NOMO-1 (cell line): ENCODE data around the gene PDILT.
"Not testable (repeated sequence)": the region's sequence is repeated elsewhere in the genome, so short reads cannot be mapped to it uniquely, and the experiment has no call there.

Experiments
- DNase-seq, 2 experiments: peaks; one replicate each; lab custom pipeline; 2025; ENCODE audit not compliant: unreplicated experiment in 2 of 2; lab: John Stamatoyannopoulos, UW

Gene PDILT

GRCh38 chr16:20404637-20405036, at the start of gene PDILT:
Gene PDILT (minus strand): TSS chr16:20404737. CDS start chr16:20399300, 5,437 bp downstream.
- DNase-seq = no peak

- DNase-seq = not testable (repeated sequence)
These were observed 49.1 kb upstream of the PDILT start for GRCh38 chr16:20453633-20454032.

GRCh38 chr16:20451364-20451763, 46.8 kb upstream of the PDILT start, which contains the start of gene ACSM2A:
Gene ACSM2A (plus strand): TSS chr16:20451521. CDS start chr16:20460115, 8,594 bp downstream.
- DNase-seq = not testable (repeated sequence)

GRCh38 chr16:20446652-20447393, 42.3 kb upstream of the PDILT start:
- DNase-seq = not testable (repeated sequence)

- not testable (repeated sequence) for DNase-seq
These were observed 37.3 kb upstream of the PDILT start for GRCh38 chr16:20441859-20442258.

- no peak for DNase-seq
These were observed 36.7 kb upstream of the PDILT start for GRCh38 chr16:20441191-20441590.

- not testable (repeated sequence) for DNase-seq
These were observed 36.2 kb upstream of the PDILT start for GRCh38 chr16:20440731-20441130.

GRCh38 chr16:20439820-20440231, 35.3 kb upstream of the PDILT start:
- not testable (repeated sequence) for DNase-seq

GRCh38 chr16:20438950-20439349, 34.4 kb upstream of the PDILT start:
- not testable (repeated sequence) for DNase-seq

- no peak for DNase-seq
These were observed 26.4 kb upstream of the PDILT start for GRCh38 chr16:20430948-20431347.

GRCh38 chr16:20430480-20430879, 25.9 kb upstream of the PDILT start:
- DNase-seq = not testable (repeated sequence)

- DNase-seq = not testable (repeated sequence)
These were observed 25.0 kb upstream of the PDILT start for GRCh38 chr16:20429499-20429898.

- not testable (repeated sequence) for DNase-seq
These were observed 22.9 kb upstream of the PDILT start for GRCh38 chr16:20427401-20427797.

GRCh38 chr16:20424129-20424866, 19.8 kb upstream of the PDILT start:
- DNase-seq = no peak

GRCh38 chr16:20423772-20424128, 19.2 kb upstream of the PDILT start:
- not testable (repeated sequence) for DNase-seq

GRCh38 chr16:20421748-20422147, 17.2 kb upstream of the PDILT start:
- DNase-seq = not testable (repeated sequence)

GRCh38 chr16:20419093-20419492, 14.6 kb upstream of the PDILT start:
- DNase-seq = not testable (repeated sequence)

- DNase-seq = no peak
These were observed 11.0 kb upstream of the PDILT start for GRCh38 chr16:20415541-20415940.

GRCh38 chr16:20411055-20411454, 6.5 kb upstream of the PDILT start:
- no peak for DNase-seq

- peak; percentile 22 to 70 for DNase-seq
These were observed 5.7 kb upstream of the PDILT start for GRCh38 chr16:20410121-20410723.

GRCh38 chr16:20409398-20410120, 5.0 kb upstream of the PDILT start, which contains the start of gene ACSM5:
Gene ACSM5 (plus strand): TSS chr16:20409534. CDS start chr16:20411485, 1,951 bp downstream.
- DNase-seq = peak; percentile 10 to 70
